Motor neuron (in vitro differentiated cells): ENCODE results near the gene OR2A2. TPM values are rescaled to one million over a fixed set of nuclear protein-coding genes. Genes with fewer than 3 reads are reported as not detected.

ENCODE experiments used
- ATAC-seq, 8 experiments: fragments of 200-7000 bp; cut with Tn5 transposase; replicated peaks in 6 of 8; 2 replicates each; pipeline ENCODE4 v1.8.0; 2021; ENCODE audit warnings: mild to moderate bottlenecking in 8 of 8, moderate library complexity in 8 of 8
- H3K27ac ChIP-seq, 2 donors: fragments of 250-450 bp; sonication (Bioruptor Pico); 2 replicates each; pipeline ENCODE4 v1.9.0; 2021; ENCODE audit warnings: antibody characterized with exemption in 2 of 2, mild to moderate bottlenecking in 2 of 2, moderate library complexity in 1 of 2
- H3K4me1 ChIP-seq, 2 donors: fragments of 250-450 bp; sonication (Bioruptor Pico); replicated peaks in 1 of 2; 2 replicates each; pipeline ENCODE4 v1.6.1; 2021; ENCODE audit warnings: antibody characterized with exemption in 2 of 2, mild to moderate bottlenecking in 2 of 2, moderate library complexity in 1 of 2
- H3K4me3 ChIP-seq, 5 donors: fragments of 250-450 bp; sonication (Bioruptor Pico); 2 replicates each; pipeline ENCODE4 v1.9.0; 2021; ENCODE audit warnings: antibody characterized with exemption in 5 of 5, mild to moderate bottlenecking in 5 of 5, moderate library complexity in 4 of 5
- WGBS, 10 experiments: fragments of 450-650 bp; shearing (Covaris generic); methylation state at CpG; one replicate each; pipeline ENCODE4 v1.0.0; 2022; 5-methylcytosine and 5-hydroxymethylcytosine counted together
- in situ Hi-C, 9 experiments: fragments of 400-800 bp; cut with MboI; loops; one replicate each; pipeline ENCODE4 v1.15.0; 2021; ENCODE audit warnings: low sequenced_read_pairs in 9 of 9, low pct_unique_long_range_greater_than_20kb in 2 of 9; ENCODE audit not compliant: unreplicated experiment in 9 of 9
- total RNA-seq, 8 experiments: library from RNA; unstranded; fragments of 300-600 nt; gene quantifications; 2 replicates each; pipeline versions ENCODE4 v1.2.3 to v1.2.4, GENCODE V29; 2022

OR2A2 gene, protein sequence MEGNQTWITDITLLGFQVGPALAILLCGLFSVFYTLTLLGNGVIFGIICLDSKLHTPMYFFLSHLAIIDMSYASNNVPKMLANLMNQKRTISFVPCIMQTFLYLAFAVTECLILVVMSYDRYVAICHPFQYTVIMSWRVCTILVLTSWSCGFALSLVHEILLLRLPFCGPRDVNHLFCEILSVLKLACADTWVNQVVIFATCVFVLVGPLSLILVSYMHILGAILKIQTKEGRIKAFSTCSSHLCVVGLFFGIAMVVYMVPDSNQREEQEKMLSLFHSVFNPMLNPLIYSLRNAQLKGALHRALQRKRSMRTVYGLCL
- total RNA-seq = not detected

DNA sequence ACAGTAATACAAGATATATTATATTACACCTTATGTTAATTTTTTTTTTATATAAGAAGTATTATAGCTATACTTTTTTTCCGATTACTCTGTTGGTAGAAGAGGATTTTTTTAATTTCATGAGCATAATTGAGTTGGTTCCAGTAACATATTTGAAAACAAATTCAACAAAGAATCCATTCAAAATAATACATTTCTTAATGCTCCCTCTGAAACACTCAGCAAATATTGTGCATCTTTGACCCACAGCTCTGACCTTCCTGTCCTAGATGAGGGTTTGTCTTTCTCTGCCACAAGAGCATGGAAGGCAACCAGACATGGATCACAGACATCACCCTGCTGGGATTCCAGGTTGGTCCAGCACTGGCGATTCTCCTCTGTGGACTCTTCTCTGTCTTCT lies at the start of gene OR2A2:
OR2A2 (plus strand) TSS at position 301 of the 400 bp plus-strand sequence; CDS start at position 301, 0 bp downstream.
- WGBS, 10 experiments = 0 to 100% (median 83%) methylated on average over 1 to 2 of the region's 2 CpGs; no CpG with 5 or more reads in 2 of the 10 experiments
- H3K4me1 ChIP-seq = no peaks in the 10 kb centered on the region
- no peak within 1 kb of the TSS for H3K27ac ChIP-seq
- ATAC-seq = no peak
- in situ Hi-C loops = no loop called here
- H3K4me3 ChIP-seq = no peak within 1 kb of the TSS

DNA sequence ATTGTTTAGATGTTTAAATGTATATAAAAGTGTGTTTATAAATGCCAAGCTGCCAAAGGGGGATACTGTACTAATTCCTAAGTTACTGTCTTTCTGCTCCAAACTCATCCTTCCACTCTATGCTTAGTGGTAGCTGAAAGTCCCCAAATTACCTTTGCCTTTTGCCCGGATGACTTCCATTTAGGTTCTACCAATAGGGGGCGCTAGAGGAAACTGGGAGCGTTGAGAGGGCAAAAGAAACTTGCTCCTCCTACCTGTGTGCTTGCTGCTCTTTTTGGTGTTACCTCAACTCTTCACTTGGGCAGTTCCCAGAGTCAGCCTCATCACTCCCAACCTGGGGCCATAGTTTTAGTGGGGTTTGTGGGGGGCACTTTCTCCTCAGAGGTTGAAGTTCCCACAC lies 45.7 kb upstream of the OR2A2 start:
- in situ Hi-C loops = no loop called here
- WGBS, 10 experiments = 28 to 100% (median 50%) methylated on average over 1 to 3 of the region's 3 CpGs; no CpG with 5 or more reads in 3 of the 10 experiments
- no peak for ATAC-seq
- Histone ChIP-seq H3K4me3 (no peak overlapping the region), H3K4me1 (no peaks in the 10 kb centered on the region), H3K27ac (no peak overlapping the region)

DNA sequence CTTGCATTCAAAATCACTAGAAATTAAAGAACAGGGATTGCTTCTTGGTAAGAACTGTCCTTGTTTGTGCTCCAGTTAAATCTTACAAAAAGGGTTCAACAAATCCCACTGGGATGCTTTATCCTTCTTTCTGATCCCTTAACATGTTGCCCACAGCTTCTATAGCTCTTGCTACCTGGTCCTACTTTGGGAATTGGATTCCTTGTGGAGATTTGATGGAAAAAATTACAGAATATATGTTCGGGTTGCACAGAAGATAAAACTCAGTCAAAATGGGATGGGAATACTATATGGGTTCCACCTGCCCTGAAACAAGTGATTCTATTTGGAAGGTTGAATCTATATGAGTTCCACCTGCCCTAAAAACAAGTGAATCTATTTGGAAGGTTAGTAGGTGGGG lies 39.9 kb upstream of the OR2A2 start, which contains the start of gene OR2A25:
OR2A25 (plus strand) TSS at position 301 of the 400 bp plus-strand sequence. CDS start 4,409 bp downstream, outside the sequence.
- Histone ChIP-seq H3K4me1 (no peaks in the 10 kb centered on the region), H3K4me3 (no peak within 1 kb of the TSS)
- ATAC-seq = no peak

DNA sequence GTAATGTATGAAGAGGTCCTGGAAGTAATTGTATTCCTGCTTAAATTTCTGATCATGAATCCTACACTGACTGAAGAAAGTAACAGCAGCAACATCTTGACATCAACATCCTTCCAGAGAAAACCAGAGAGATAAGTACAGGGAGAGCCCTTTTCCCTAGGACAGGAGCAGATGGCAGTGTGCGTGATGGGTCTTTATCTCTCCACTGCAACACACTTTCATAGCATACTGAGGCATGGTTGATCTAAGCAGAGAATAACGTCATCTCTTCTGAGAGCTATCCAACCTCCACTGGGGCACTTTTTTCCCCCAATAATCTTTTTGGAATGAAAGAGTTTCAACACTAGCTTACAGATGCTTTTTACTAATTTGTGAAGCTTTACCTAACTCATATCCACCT lies 39.4 kb upstream of the OR2A2 start:
- 0 to 91% (median 46%) methylated on average over 1 to 2 of the region's 2 CpGs; no CpG with 5 or more reads in 2 of the 10 experiments for WGBS, 10 experiments
- H3K4me1 ChIP-seq = no peaks in the 10 kb centered on the region
- no peak overlapping the region for H3K27ac ChIP-seq
- ATAC-seq = no peak
- in situ Hi-C loops = no loop called here
- no peak overlapping the region for H3K4me3 ChIP-seq

More for the DNA sequence above, 39.9 kb upstream of the OR2A2 start, which contains the start of gene OR2A25:
- in situ Hi-C loops = no loop called here
- 0 to 80% (median 57%) methylated on average over 1 of the region's 1 CpG; no CpG with 5 or more reads in 3 of the 10 experiments for WGBS, 10 experiments
- no peak within 1 kb of the TSS for H3K27ac ChIP-seq

DNA sequence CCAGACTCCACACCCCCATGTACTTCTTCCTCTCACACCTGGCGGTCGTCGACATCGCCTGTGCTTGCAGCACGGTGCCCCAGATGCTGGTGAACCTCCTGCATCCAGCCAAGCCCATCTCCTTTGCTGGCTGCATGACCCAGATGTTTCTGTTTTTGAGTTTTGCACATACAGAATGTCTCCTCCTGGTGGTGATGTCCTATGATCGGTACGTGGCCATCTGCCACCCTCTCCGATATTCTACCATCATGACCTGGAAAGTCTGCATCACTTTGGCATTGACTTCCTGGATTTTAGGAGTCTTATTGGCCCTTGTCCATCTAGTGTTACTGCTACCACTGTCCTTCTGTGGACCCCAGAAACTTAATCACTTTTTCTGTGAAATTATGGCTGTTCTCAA lies 35.0 kb upstream of the OR2A2 start:
- Histone ChIP-seq H3K4me3 (no peak overlapping the region), H3K4me1 (no peaks in the 10 kb centered on the region), H3K27ac (no peak overlapping the region)
- 20 to 100% (median 90%) methylated on average over 1 to 8 of the region's 8 CpGs; no CpG with 5 or more reads in 3 of the 10 experiments for WGBS, 10 experiments
- ATAC-seq = no peak
- in situ Hi-C loops = no loop called here

DNA sequence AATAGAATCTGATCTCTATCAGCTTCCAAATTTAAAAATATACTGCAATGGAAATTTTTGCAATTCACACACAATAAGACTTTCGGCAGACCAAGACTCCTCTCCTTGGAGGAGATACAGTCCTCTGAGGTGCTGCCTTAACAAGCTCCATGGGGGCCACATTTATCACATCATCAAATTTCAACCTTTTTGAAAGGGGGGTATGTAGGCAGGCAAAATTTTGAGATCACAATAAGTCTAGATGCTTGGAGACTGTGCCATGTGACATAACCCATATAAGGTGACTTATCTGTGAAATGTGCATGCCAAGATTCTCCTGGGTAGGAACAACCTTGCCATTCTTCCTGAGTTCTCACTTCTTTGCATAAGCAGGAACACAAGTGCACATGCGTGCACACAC lies 23.4 kb upstream of the OR2A2 start, which contains the start of gene OR2A12:
OR2A12 (plus strand) TSS at position 301 of the 400 bp plus-strand sequence. CDS start 8,830 bp downstream, outside the sequence.
- Histone ChIP-seq H3K27ac (no peak within 1 kb of the TSS), H3K4me1 (no peaks in the 10 kb centered on the region), H3K4me3 (no peak within 1 kb of the TSS)
- no peak for ATAC-seq
- 0 to 100% (median 60%) methylated on average over 1 to 2 of the region's 2 CpGs; no CpG with 5 or more reads in 3 of the 10 experiments for WGBS, 10 experiments
- in situ Hi-C loops = no loop called here

DNA sequence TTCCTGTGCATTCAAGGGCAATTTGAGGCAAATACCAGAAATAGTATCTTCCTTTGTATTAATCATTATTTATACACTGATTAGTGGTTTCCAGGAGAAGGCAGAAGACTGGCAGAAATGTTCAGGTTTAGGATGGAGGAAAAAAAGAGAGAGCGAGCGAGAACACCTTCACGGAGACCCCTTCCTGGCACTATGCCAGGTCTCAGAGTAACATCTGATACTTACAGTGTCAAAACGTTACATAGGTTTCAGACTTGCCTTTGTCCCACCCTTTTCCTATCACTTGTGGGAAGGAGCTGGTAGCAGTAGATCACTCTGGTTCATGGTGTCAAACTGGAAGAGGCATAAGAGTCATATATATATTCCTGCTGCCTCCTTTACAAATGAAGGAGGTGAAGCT lies 22.7 kb upstream of the OR2A2 start:
- H3K27ac ChIP-seq = no peak overlapping the region
- WGBS, 10 experiments = 30 to 92% (median 56%) methylated on average over 3 to 4 of the region's 4 CpGs; no CpG with 5 or more reads in 5 of the 10 experiments
- no peaks in the 10 kb centered on the region for H3K4me1 ChIP-seq
- in situ Hi-C loops = no loop called here
- no peak overlapping the region for H3K4me3 ChIP-seq
- ATAC-seq = no peak

DNA sequence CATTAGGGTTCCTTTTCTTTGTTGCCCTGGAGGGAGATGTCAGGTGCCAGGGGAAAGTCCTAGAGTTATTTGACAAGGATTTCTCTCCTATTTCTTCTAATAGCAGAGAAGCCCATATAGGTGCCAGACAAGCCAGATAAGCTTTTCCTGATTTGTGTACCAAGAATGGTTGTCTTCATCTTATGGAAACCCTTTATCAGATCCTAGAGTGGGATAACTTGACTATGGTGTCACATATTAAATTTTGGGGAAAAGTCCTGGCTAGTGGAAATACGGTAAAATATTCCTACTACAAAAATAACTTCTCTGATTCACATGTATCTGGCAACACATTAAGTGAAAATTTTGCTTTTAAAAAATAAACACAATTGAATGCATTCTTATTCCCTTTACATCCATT lies 22.2 kb upstream of the OR2A2 start:
- in situ Hi-C loops = no loop called here
- 0 to 90% (median 75%) methylated on average over 1 of the region's 1 CpG; no CpG with 5 or more reads in 2 of the 10 experiments for WGBS, 10 experiments

DNA sequence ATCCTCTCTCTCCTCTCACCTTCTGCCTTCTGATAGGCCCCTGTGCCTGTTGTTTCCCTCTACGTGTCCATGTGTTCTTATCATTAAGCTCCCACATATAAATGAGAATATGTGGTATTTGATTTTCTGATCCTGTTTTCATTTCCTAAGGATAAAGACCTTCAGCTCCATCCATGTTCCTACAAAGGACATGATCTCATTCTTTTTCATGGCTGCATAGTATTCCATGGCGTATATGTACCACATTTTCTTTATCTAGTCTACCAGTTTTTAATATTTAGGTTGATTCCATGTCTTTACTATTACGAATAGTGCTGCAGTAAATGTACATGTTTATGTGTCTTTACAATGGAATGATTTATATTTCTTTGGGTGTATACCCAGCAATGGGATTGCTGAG lies 18.7 kb upstream of the OR2A2 start:
- ATAC-seq = no peak
- Histone ChIP-seq H3K27ac (no peak overlapping the region), H3K4me1 (no peaks in the 10 kb centered on the region), H3K4me3 (no peak overlapping the region)
- in situ Hi-C loops = no loop called here
- 10 to 83% (median 53%) methylated on average over 1 to 3 of the region's 3 CpGs for WGBS, 10 experiments

More for the DNA sequence above, 22.2 kb upstream of the OR2A2 start:
- ATAC-seq = no peak
- Histone ChIP-seq H3K4me3 (no peak overlapping the region), H3K4me1 (no peaks in the 10 kb centered on the region), H3K27ac (no peak overlapping the region)

DNA sequence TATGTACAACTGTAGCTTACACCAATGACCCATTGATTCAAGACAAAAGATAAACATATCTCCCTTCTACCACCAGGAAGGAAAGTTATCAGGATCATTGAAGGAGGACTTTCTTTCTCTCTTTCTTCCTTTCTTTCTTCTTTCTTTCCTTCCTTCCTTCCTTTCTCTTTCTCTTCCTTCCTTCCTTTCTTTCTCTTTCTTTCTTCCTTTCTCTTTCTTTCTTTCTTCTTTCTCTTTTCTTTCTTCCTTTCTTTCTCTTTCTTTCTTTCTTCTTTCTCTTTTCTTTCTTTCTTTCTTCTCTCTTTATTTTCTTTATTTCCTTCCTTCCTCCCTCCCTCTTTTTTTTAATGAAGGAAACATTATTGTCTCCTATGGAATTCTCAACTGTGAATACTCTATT lies 10.6 kb upstream of the OR2A2 start:
- in situ Hi-C loops = no loop called here
- no peak for ATAC-seq
- no peak overlapping the region for H3K27ac ChIP-seq
- H3K4me3 ChIP-seq = no peak overlapping the region
- H3K4me1 ChIP-seq = no peaks in the 10 kb centered on the region

DNA sequence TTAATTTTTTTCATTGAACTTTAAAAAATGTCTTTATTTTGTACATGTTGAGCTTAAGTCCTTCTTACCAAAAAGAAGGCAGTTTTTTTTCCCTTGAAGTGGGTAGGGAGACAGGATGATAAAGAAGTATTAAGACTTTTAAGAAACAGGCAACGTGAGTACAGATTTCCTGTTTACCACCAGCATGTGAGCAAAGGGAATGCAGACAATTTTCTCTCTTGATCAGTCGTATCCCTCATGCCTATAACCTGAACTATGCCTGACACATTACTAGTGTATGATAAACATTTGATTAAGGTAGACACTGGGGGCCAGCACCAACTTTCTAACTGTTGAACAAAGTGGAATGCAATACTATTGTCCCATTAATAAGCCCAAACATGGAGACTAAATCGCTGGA lies 8.8 kb upstream of the OR2A2 start:
- no peak for ATAC-seq
- H3K27ac ChIP-seq = no peak overlapping the region
- no peak overlapping the region for H3K4me3 ChIP-seq
- no peaks in the 10 kb centered on the region for H3K4me1 ChIP-seq
- in situ Hi-C loops = no loop called here
- 5 to 95% (median 60%) methylated on average over 1 to 3 of the region's 3 CpGs; no CpG with 5 or more reads in 1 of the 10 experiments for WGBS, 10 experiments

DNA sequence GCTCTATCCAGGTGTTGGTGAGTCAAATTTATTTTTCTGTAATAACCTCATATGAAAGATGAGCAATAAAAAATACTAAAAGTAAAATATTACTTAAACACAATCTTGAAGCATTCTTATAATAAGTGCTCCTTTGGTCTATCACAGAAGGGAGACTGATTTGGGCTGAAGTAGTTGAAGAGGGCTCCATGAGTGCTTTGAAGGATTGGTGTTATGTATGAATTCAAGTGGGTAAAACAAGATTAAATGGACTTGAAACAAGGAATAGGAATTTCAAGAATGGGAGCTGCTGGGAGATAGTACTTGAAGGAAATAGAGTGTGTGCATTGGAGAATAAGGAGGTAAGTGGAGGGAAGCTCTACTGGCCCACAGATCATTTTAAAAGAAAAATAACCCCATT lies 7.3 kb upstream of the OR2A2 start:
- in situ Hi-C loops = no loop called here
- H3K27ac ChIP-seq = no peak overlapping the region
- no peaks in the 10 kb centered on the region for H3K4me1 ChIP-seq
- no peak overlapping the region for H3K4me3 ChIP-seq
- ATAC-seq = no peak

DNA sequence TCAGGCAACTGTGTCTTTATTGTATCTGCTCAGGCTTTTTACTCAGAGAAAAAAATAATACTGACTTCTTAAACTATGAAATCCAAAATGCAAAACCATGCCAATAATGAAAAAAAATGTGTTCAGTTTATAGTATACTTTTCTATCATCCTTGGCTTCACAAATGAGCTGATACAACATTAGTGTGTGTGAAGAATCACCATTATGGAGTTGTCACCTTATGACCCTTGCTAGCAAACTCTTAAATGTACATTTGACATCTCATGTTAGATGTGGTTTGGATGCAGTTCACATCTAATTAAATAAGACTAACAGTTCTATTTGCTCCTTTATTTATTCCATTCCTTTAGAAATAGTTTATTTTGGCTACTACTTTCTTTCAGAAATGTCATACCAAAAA lies 4.2 kb upstream of the OR2A2 start:
- Histone ChIP-seq H3K4me3 (no peak overlapping the region), H3K27ac (no peak overlapping the region), H3K4me1 (no peaks in the 10 kb centered on the region)
- in situ Hi-C loops = no loop called here
- no peak for ATAC-seq

DNA sequence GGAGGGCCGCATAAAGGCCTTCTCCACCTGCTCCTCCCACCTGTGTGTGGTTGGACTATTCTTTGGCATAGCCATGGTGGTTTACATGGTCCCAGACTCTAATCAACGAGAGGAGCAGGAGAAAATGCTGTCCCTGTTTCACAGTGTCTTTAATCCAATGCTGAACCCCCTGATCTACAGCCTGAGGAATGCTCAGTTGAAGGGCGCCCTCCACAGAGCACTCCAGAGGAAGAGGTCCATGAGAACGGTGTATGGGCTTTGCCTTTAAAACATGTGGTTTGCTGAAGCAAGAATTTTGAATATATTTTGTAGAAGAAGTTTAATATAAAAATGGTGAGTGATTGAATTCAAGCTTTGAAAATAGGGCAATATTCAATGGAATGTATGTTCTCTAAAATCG lies 889 bp downstream of the OR2A2 start:
- in situ Hi-C loops = no loop called here
- Histone ChIP-seq H3K4me3 (no peak overlapping the region), H3K4me1 (no peaks in the 10 kb centered on the region), H3K27ac (no peak overlapping the region)
- no peak for ATAC-seq
- WGBS, 10 experiments = 0 to 93% (median 70%) methylated on average over 1 to 5 of the region's 5 CpGs
